ENCODE results near the gene CER1. TPM values are rescaled to one million over a fixed set of nuclear protein-coding genes. Genes with fewer than 3 reads are reported as not detected.

CER1 gene
- total RNA-seq, 1 experiment from 2014 or later: not detected

DNA sequence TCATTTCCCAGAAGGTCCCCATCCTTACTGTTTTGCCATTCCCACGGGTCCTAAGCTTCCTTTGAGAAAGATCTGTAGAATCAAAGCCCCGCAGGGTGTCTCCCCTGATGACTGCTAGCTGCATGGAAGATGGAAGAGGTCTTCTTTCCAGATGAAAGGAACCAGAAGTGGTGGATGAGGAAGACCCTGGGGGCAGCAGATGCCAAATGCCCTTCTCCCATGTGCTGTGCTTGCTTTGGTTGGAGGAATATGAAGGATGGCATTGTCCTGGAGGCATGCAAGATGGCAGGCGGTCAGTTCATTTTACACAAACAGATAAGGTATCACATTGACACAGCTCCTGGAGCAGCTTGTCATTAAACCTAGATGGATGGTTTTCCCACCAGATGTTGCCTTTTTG lies 25.8 kb upstream of the CER1 start:
- no TSS peak for BruUV-seq (replicated peaks)
- Histone ChIP-seq H3K9ac (ENCODE audit: low read length) (no peak overlapping the region), H3K27ac (ENCODE audit: low read depth, low read length) (no peak overlapping the region), H3K79me2 (ENCODE audit: insufficient read depth, low read length) (no peaks in the 10 kb centered on the region), H3K9me3 (ENCODE audit: control insufficient read depth in 1 of 2, insufficient read depth in 1 of 2, low read depth in 1 of 2, low read length in 2 of 2) (no peaks in the 10 kb centered on the region), H3K36me3 (ENCODE audit: control insufficient read depth in 1 of 2, insufficient read depth in 2 of 2, low read length in 2 of 2) (no peaks in the 10 kb centered on the region), H4K20me1 (ENCODE audit: insufficient read depth) (no peaks in the 10 kb centered on the region), H3K27me3 (ENCODE audit: insufficient read depth, low read length) (peaks cover 23% of the 10 kb centered on the region), H3K4me1 (ENCODE audit: control insufficient read depth in 1 of 2, insufficient read depth in 2 of 2, low read length in 2 of 2) (no peaks in the 10 kb centered on the region), H3K4me2 (ENCODE audit: low read length) (no peak overlapping the region), H2AFZ (ENCODE audit: low read depth, low read length, poor library complexity, severe bottlenecking) (no peak overlapping the region), H3K9me2 (ENCODE audit: insufficient read depth) (no peaks in the 10 kb centered on the region), H3K4me3 (replicated peaks in 1 of 2; ENCODE audit: low read depth in 1 of 2, low read length in 2 of 2) (no peak overlapping the region)
- no peak for TF ChIP-seq JUND (IDR thresholded peaks at IDR 0.05)
- no peak for TF ChIP-seq EZH2 (IDR thresholded peaks at IDR 0.05)
- TF ChIP-seq CBX3 (IDR thresholded peaks at IDR 0.05; ENCODE audit: low read depth): no peak
- TF ChIP-seq POLR2A (IDR thresholded peaks at IDR 0.05; ENCODE audit: borderline replicate concordance, extremely low read depth, insufficient read depth, insufficient read length): no peak
- TF ChIP-seq ZFX (IDR thresholded peaks at IDR 0.05): no peak
- no peak for TF ChIP-seq SIN3A (IDR thresholded peaks at IDR 0.05; ENCODE audit: low read depth)
- TF ChIP-seq SP1 (IDR thresholded peaks at IDR 0.05; ENCODE audit: low read depth): no peak
- TF ChIP-seq, protein P1, sequence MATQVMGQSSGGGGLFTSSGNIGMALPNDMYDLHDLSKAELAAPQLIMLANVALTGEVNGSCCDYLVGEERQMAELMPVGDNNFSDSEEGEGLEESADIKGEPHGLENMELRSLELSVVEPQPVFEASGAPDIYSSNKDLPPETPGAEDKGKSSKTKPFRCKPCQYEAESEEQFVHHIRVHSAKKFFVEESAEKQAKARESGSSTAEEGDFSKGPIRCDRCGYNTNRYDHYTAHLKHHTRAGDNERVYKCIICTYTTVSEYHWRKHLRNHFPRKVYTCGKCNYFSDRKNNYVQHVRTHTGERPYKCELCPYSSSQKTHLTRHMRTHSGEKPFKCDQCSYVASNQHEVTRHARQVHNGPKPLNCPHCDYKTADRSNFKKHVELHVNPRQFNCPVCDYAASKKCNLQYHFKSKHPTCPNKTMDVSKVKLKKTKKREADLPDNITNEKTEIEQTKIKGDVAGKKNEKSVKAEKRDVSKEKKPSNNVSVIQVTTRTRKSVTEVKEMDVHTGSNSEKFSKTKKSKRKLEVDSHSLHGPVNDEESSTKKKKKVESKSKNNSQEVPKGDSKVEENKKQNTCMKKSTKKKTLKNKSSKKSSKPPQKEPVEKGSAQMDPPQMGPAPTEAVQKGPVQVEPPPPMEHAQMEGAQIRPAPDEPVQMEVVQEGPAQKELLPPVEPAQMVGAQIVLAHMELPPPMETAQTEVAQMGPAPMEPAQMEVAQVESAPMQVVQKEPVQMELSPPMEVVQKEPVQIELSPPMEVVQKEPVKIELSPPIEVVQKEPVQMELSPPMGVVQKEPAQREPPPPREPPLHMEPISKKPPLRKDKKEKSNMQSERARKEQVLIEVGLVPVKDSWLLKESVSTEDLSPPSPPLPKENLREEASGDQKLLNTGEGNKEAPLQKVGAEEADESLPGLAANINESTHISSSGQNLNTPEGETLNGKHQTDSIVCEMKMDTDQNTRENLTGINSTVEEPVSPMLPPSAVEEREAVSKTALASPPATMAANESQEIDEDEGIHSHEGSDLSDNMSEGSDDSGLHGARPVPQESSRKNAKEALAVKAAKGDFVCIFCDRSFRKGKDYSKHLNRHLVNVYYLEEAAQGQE (IDR thresholded peaks at IDR 0.05; ENCODE audit: low read depth): no peak
- TF ChIP-seq FOSL1 (IDR thresholded peaks at IDR 0.05; ENCODE audit: low read depth): no peak
- TF ChIP-seq EZH2phosphoT487 (IDR thresholded peaks at IDR 0.05; ENCODE audit: borderline replicate concordance): no peak
- TF ChIP-seq, protein P2, sequence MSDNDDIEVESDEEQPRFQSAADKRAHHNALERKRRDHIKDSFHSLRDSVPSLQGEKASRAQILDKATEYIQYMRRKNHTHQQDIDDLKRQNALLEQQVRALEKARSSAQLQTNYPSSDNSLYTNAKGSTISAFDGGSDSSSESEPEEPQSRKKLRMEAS (IDR thresholded peaks at IDR 0.05): no peak
- TF ChIP-seq RAD21 (IDR thresholded peaks at IDR 0.05; ENCODE audit: low read depth): no peak
- TF ChIP-seq POLR2AphosphoS5 (IDR thresholded peaks at IDR 0.05; ENCODE audit: low read depth, low read length): no peak
- no peak for TF ChIP-seq EGR1 (IDR thresholded peaks at IDR 0.05; ENCODE audit: low read depth)
- TF ChIP-seq, protein P3, sequence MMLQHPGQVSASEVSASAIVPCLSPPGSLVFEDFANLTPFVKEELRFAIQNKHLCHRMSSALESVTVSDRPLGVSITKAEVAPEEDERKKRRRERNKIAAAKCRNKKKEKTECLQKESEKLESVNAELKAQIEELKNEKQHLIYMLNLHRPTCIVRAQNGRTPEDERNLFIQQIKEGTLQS (IDR thresholded peaks at IDR 0.05): no peak
- no peak for TF ChIP-seq YY1 (IDR thresholded peaks at IDR 0.05; ENCODE audit: extremely low read depth, insufficient replicate concordance, low read depth, low read length)
- no peak for TF ChIP-seq ELF1 (IDR thresholded peaks at IDR 0.05; ENCODE audit: borderline replicate concordance, low read depth)
- no peak for ATAC-seq
- RAD21 ChIA-PET (ENCODE audit: low non-redundant PET in 1 of 2, low total read pairs in 2 of 2, uncharacterized antibody in 2 of 2, unreplicated experiment in 2 of 2): no interaction called here
- intact Hi-C loops (cut with micrococcal nuclease): no loop called here
- no peak for DNase-seq (ENCODE audit: low read depth, low spot score)
- POLR2A ChIA-PET: no interaction called here
- CTCF ChIA-PET: no interaction called here

All from HCT116 (cell line).